Middle frontal gyrus (tissue), 1 donor: ENCODE measurements around the gene DCLRE1A.
"Not testable (repeated sequence)": the region's sequence is repeated elsewhere in the genome, so short reads cannot be mapped to it uniquely, and the experiment has no call there.

ENCODE experiments used
- DNase-seq: peaks from one replicate; pipeline ENCODE4 v3.0.0-alpha.2; 2015; ENCODE audit warnings: low spot score; ENCODE audit errors: extremely low spot score

The DCLRE1A gene

GRCh38 chr10:113858541-113858940, 4.7 kb upstream of the DCLRE1A start:
- DNase-seq: no peak

- DNase-seq: no peak
These were observed 3.3 kb upstream of the DCLRE1A start for GRCh38 chr10:113857210-113857609.

DNA sequence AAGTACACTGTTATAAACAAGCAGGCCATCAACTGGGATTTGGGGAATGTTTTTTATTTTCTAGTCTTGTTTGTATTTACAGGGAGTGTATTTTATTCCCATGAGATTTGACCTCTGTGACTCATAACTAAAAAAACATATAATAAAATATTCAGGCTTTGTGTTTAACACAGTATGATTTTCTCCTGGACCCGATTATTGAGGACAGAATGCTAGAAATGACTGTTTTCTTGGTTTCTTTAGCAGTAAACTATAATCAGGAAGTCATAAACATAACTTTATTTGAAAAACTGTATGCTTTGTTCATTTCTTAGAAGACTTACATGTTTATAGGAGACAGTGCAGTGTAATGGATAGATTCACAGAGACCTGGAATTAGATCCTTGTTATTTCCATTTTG, 2.7 kb upstream of the DCLRE1A start:
- no peak for DNase-seq

- DNase-seq: no peak
These were observed 1.1 kb upstream of the DCLRE1A start for GRCh38 chr10:113854761-113855588.

- DNase-seq: no peak
These were observed 287 bp downstream of the DCLRE1A start for GRCh38 chr10:113853578-113854012.

- no peak for DNase-seq
These were observed 3.9 kb downstream of the DCLRE1A start for GRCh38 chr10:113849946-113850345.

DNA sequence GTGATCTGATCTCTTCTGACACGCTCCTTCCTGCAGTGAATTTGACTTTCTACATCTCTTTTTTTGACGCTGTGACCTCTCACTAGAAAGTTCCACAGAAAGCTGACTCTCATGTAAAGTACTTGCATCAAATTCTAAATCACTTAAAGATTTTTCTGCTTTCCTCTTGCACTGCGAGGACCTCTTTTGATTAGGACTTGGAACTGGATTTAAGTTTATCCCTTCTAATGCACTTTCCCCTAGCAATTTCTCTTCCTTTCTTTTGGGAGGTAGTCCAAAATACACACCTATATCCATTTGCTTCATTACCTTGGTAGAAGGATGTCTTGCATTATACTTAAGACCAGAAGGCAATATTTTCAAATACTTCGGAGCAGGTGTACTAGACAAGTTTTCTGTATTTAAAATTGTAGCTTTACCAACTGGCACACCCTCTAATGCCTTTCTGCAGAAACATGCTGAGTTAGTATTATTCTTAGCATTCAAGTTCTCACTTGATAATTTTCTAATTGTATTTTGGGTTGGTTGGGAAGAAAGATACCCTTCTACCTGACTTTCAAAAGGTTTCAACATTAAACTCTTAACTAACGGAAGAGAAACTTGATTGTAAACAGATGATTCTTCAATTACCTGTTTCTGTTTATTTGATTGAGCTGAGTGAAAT, 4.6 kb downstream of the DCLRE1A start:
- DNase-seq: no peak

DNA sequence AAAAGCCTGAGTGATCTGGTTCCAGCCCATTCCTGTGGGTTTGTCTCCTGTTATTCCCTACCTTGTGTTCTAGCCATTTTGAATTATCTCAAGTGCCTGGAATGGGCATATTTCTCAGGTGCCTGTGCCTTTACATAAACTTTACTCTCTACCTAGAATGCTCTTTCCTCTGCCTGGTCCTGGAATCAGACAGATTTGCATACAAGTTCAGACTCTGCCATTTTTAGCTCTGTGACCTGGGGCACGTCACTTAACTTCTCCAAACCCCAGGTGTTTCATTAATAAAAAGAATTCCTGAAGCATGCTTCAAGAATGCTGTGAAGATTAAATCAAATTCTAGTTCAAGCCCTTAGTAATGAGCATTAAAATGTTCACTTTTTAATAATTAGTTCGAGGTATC, 7.8 kb downstream of the DCLRE1A start:
- no peak for DNase-seq

DNA sequence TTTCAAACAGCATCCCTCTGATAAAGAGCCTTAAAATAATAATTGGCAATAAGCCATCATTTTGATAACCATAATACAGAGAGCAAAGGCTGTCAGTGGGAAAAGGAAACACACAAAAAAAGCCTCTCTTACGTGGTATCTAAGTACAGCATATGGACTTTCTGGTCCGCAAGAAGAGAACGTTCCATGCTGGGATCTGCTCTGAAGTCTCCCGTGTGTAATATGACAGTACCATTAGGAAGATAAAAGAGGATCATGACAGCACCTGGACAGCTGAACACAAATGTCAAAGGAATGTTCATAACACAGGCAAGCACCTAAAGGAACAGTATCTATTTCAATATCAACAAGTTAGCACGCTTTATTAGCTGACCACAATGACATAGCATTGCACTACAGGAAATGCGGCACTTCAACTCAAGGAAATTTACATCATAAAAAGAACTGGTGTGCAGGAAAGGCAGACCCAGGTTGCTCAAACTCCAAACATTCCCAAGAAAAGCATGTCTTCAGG, 9.9 kb downstream of the DCLRE1A start:
- DNase-seq: no peak

DNA sequence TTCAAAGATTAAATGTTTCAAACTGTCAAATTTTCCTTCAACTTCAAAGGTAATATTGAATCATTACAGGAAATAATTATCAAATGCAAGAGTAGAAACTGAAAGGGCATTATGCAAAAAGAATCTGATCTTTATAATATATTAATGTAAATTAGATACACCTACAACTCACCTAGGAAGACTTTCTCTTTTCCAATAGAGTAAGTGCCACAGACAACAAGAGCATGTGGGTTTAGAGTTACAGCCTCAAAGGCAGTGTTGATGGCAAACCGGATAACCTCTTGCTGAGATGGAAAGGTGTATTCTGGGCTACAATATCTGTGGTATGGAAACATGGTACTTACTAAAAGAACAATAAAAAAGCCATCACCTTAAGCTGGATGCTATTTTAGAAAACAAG, 11.7 kb downstream of the DCLRE1A start:
- DNase-seq: no peak

DNA sequence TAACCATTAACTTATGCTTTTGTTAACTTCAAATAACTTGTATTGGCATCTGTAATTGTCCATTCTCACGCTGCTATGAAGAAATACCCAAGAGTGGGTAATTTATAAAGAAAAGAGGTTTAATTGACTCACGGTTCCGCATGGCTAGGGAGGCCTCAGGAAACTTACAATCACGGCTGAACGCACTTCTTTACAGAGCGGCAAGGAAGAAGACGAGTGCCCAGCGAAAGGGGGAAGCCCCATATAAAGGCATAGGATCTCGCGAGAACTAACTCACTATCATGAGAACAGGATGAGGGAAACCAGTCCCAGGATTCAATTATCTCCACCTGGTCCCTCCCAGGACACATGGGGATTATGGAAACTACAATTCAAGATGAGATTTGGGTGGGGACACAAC, 25.3 kb downstream of the DCLRE1A start:
- DNase-seq: not testable (repeated sequence)

GRCh38 chr10:113825791-113826190, 28.1 kb downstream of the DCLRE1A start:
- no peak for DNase-seq

- no peak for DNase-seq
These were observed 30.5 kb downstream of the DCLRE1A start for GRCh38 chr10:113823389-113823788.

DNA sequence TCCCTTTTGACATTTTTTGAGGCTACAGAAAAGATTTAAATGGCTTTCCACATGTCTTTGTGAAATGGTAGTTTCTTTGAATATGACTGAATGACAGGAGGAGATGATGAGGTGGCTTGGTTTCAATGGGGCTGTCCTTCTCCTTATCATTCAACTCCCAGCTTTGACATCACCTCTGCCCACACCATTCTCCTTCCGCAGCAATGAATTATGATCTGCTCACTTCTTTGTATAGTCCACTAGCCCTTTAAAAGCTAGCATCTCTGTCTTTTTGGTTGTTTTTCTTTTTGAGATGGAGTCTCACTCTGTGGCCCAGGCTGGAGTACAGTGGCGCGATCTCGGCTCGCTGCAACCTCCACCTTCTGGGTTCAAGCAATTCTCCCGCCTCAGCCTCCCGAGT, 31.7 kb downstream of the DCLRE1A start:
- no peak for DNase-seq

GRCh38 chr10:113821306-113821705, 32.6 kb downstream of the DCLRE1A start:
- not testable (repeated sequence) for DNase-seq

DNA sequence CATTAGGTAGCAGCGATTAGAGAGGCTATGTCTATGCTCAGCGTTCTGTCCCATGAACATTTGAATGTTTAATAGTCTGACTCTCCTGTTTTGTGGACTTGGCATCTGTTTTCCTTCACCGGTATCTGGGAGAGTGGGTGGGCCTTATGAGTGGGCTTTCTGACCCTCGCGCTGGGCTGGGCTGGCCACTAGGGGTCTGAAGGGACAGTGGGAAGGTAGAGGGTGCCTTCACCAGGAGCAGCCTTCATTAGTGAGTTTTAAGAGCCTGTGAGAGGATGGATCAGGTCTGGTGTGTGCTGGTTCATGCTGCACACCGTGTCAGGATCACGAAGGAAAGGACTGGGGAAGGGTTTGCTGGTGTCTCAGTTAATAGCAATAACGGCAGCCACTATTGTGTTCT, 33.4 kb downstream of the DCLRE1A start:
- DNase-seq: no peak

- DNase-seq: no peak
These were observed 33.9 kb downstream of the DCLRE1A start for GRCh38 chr10:113819989-113820388.

DNA sequence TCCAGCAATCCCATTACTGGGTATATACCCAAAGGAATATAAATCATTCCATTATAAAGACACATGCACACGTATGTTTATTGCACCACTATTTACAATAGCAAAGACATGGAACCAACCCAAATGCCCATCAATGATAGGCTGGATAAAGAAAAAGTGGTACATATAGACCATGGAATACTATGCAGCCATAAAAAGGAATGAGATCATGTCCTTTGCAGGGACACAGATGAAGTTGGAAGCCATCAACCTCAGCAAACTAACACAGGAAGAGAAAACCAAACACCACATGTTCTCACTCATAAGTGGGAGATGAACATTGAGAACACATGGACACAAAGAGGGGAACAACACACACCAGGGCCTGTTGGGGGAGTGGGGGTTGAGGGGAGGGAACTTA, 39.2 kb downstream of the DCLRE1A start:
- DNase-seq: not testable (repeated sequence)

GRCh38 chr10:113808168-113808567, 45.7 kb downstream of the DCLRE1A start:
- no peak for DNase-seq

DNA sequence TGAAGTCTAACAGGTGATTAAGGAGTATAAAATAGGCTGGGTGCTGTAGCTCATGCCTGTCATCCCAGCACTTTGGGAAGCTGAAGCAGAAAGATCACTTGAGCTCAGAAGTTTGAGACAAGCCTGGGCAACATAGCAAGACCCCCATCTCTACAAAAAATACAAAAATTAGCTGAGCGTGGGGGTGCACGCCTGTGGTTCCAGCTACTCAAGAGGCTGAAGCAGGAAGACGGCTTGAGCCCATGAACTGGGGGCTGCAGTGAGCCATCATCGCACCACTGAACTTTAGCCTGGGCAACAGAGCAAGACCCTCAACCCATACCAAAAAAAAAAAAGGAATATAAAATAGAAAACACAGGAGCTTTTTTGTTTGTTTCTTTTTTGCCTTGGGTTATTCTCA, 47.4 kb downstream of the DCLRE1A start:
- DNase-seq: no peak

DNA sequence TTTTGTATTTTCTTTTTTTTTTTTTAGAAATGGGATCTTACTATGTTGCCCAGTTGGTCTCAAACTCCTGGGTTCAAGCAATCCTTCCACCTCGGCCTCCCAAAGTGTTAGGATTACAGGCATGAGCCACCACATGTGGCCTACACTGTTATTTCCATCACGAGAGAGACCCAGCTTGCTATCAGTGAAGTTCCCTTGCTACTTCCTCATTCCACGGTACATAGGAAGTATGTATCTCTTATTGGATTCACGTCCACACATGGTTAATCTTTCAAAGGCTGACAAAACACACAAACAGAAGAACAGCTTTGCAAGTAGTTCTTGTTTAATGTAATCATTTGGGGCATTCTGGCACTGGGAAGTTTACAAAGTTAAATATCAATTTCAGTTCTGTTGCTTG, 50.9 kb downstream of the DCLRE1A start:
- DNase-seq: no peak

- no peak for DNase-seq
These were observed 52.3 kb downstream of the DCLRE1A start for GRCh38 chr10:113801569-113801968.

- DNase-seq: no peak
These were observed 62.2 kb downstream of the DCLRE1A start for GRCh38 chr10:113791691-113792090.
